H1 (cell line): ENCODE data around the gene CHRNA4. TPM values are rescaled to one million over a fixed set of nuclear protein-coding genes. Genes with fewer than 3 reads are reported as not detected.

Experiments used
- CTCF ChIA-PET: fragments of 300-600 bp; sonication (Branson Sonifier 250); formaldehyde crosslinking; loops from one replicate; lab custom pipeline; 2021; ENCODE audit not compliant: partially characterized antibody; lab: Charles Lee
- POLR2A ChIA-PET: fragments of 300-600 bp; sonication (Branson Sonifier 250); formaldehyde crosslinking; loops from one replicate; lab custom pipeline; 2021; ENCODE audit warnings: inconsistent platforms; ENCODE audit not compliant: partially characterized antibody; lab: Charles Lee
- DNase-seq, 2 experiments: peaks; one replicate each; pipeline versions ENCODE4 v3.0.0 to v3.0.0-alpha.2; 2010 to 2022; ENCODE audit warnings: low spot score in 2 of 2, low read depth in 1 of 2, mixed read lengths in 1 of 2
- FAIRE-seq: peaks from 2 replicates; lab custom pipeline; 2011; peaks lifted over from hg19 to GRCh38; lab: Jason Lieb, UNC
- H2AFZ ChIP-seq: 2 replicates; pipeline ENCODE4 v1.8.1; 2012; ENCODE audit warnings: low read length, inconsistent platforms
- H2AK5ac ChIP-seq: 2 replicates; pipeline ENCODE4 v1.6.1; 2013; ENCODE audit warnings: low read depth, low read length
- H2BK120ac ChIP-seq: replicated peaks from 2 replicates; pipeline ENCODE3; 2013; ENCODE audit warnings: low read depth, low read length, inconsistent platforms
- H2BK12ac ChIP-seq: 2 replicates; pipeline ENCODE4 v1.6.1; 2013; ENCODE audit warnings: low read depth, low read length
- H2BK15ac ChIP-seq: 2 replicates; pipeline ENCODE4 v1.6.1; 2013; ENCODE audit warnings: low read length
- H2BK20ac ChIP-seq: 2 replicates; pipeline ENCODE4 v1.6.1; 2013; ENCODE audit warnings: low read length
- H2BK5ac ChIP-seq: 2 replicates; pipeline ENCODE4 v1.6.1; 2013; ENCODE audit warnings: low read depth, low read length
- H3K14ac ChIP-seq: 2 replicates; pipeline ENCODE4 v1.6.1; 2013; ENCODE audit warnings: inconsistent platforms; ENCODE audit not compliant: insufficient read length
- H3K18ac ChIP-seq: 2 replicates; pipeline ENCODE4 v1.6.1; 2013; ENCODE audit warnings: low read length; ENCODE audit errors: extremely low read depth
- H3K23ac ChIP-seq: 2 replicates; pipeline ENCODE4 v1.6.1; 2013; ENCODE audit warnings: inconsistent platforms; ENCODE audit not compliant: insufficient read length
- H3K23me2 ChIP-seq: 2 replicates; pipeline ENCODE4 v1.6.1; 2013; ENCODE audit warnings: low read depth, low read length
- H3K27ac ChIP-seq: 2 replicates; pipeline ENCODE4 v1.6.1; 2011; ENCODE audit warnings: low read depth, low read length, inconsistent platforms
- H3K27me3 ChIP-seq, 4 experiments: replicated peaks in 1 of 4; 1 replicate in 1 of 4; 2 replicates in 3 of 4; pipeline versions ENCODE4 v1.6.1 to v1.8.1; 2011 to 2013; ENCODE audit warnings: low read length in 3 of 4, mild to moderate bottlenecking in 3 of 4, inconsistent platforms in 2 of 4, mixed read lengths in 2 of 4, moderate library complexity in 1 of 4; ENCODE audit not compliant: control insufficient read depth in 3 of 4, insufficient read depth in 3 of 4; ENCODE audit errors: extremely low read depth in 1 of 4
- H3K36me3 ChIP-seq, 4 experiments: 2 replicates each; pipeline versions ENCODE4 v1.6.1 to v1.8.1; 2011 to 2013; ENCODE audit warnings: mild to moderate bottlenecking in 4 of 4, low read length in 3 of 4, moderate library complexity in 2 of 4, control low read depth in 1 of 4, inconsistent platforms in 1 of 4; ENCODE audit not compliant: insufficient read depth in 4 of 4, control insufficient read depth in 2 of 4
- H3K4ac ChIP-seq: replicated peaks from 2 replicates; pipeline ENCODE3; 2013; ENCODE audit warnings: low read length, low read depth, mixed read lengths, inconsistent platforms; ENCODE audit not compliant: insufficient read length
- H3K4me1 ChIP-seq, 4 experiments: replicated peaks in 1 of 4; 1 replicate in 1 of 4; 2 replicates in 3 of 4; pipeline versions ENCODE4 v1.6.1 to v1.8.1; 2011 to 2013; ENCODE audit warnings: low read length in 3 of 4, inconsistent platforms in 2 of 4, mixed read lengths in 1 of 4; ENCODE audit not compliant: insufficient read depth in 4 of 4, control insufficient read depth in 3 of 4
- H3K4me2 ChIP-seq, 2 experiments: 2 replicates each; pipeline versions ENCODE4 v1.6.1 to v1.8.1; 2011 to 2013; ENCODE audit warnings: low read depth in 2 of 2, low read length in 2 of 2, control low read depth in 1 of 2, inconsistent platforms in 1 of 2, mild to moderate bottlenecking in 1 of 2; ENCODE audit not compliant: insufficient read depth in 1 of 2
- H3K4me3 ChIP-seq, 4 experiments: fragments of 200-600, 300-600 bp in 1 of 4; sonication (generic), shearing (Covaris generic), sonication (Bioruptor Twin) in 1 of 4; 2 replicates each; pipeline versions ENCODE4 v1.5.1 to v1.8.1; 2011 to 2016; ENCODE audit warnings: low read length in 4 of 4, low read depth in 3 of 4, control low read depth in 2 of 4, inconsistent platforms in 2 of 4, mild to moderate bottlenecking in 2 of 4, mixed read lengths in 1 of 4, moderate library complexity in 1 of 4; ENCODE audit not compliant: insufficient read depth in 2 of 4; ENCODE audit errors: extremely low read depth in 1 of 4
- H3K56ac ChIP-seq: replicated peaks from 2 replicates; pipeline ENCODE3; 2013; ENCODE audit warnings: low read depth, mild to moderate bottlenecking, mixed read lengths, low read length, inconsistent platforms; ENCODE audit not compliant: insufficient read length
- H3K79me1 ChIP-seq: 2 replicates; pipeline ENCODE4 v1.6.1; 2013; ENCODE audit warnings: low read depth, low read length, control low read depth
- H3K79me2 ChIP-seq, 2 experiments: 2 replicates each; pipeline versions ENCODE4 v1.6.1 to v1.8.1; 2012 to 2013; ENCODE audit warnings: low read length in 2 of 2, mild to moderate bottlenecking in 2 of 2, inconsistent platforms in 1 of 2; ENCODE audit not compliant: insufficient read depth in 2 of 2, control insufficient read depth in 1 of 2
- H3K9ac ChIP-seq, 4 experiments: replicated peaks in 1 of 4; 1 replicate in 1 of 4; 2 replicates in 3 of 4; pipeline versions ENCODE4 v1.6.1 to v1.8.1; 2011 to 2013; ENCODE audit warnings: low read depth in 3 of 4, low read length in 3 of 4, control low read depth in 2 of 4, mild to moderate bottlenecking in 2 of 4, moderate library complexity in 2 of 4, inconsistent platforms in 1 of 4; ENCODE audit errors: extremely low read depth in 1 of 4
- H3K9me3 ChIP-seq, 2 experiments: 2 replicates each; pipeline versions ENCODE4 v1.6.1 to v1.8.1; 2012 to 2013; ENCODE audit warnings: mild to moderate bottlenecking in 2 of 2, moderate library complexity in 2 of 2, control low read depth in 1 of 2, inconsistent platforms in 1 of 2, low read depth in 1 of 2, low read length in 1 of 2, mixed read lengths in 1 of 2; ENCODE audit not compliant: insufficient read depth in 2 of 2
- H4K20me1 ChIP-seq, 2 experiments: replicated peaks in 1 of 2; 2 replicates each; pipeline versions ENCODE3 to v1.8.1; 2011 to 2013; ENCODE audit warnings: inconsistent platforms in 2 of 2, low read length in 2 of 2, mild to moderate bottlenecking in 1 of 2; ENCODE audit not compliant: insufficient read depth in 2 of 2, control insufficient read depth in 1 of 2
- H4K5ac ChIP-seq: 2 replicates; pipeline ENCODE4 v1.6.1; 2013; ENCODE audit warnings: low read length, low read depth, mixed read lengths, inconsistent platforms; ENCODE audit not compliant: insufficient read length
- H4K8ac ChIP-seq: 2 replicates; pipeline ENCODE4 v1.8.0; 2013; ENCODE audit warnings: mild to moderate bottlenecking, moderate library complexity, low read length, inconsistent platforms; ENCODE audit not compliant: insufficient read depth; ENCODE audit errors: extremely low read depth
- H4K91ac ChIP-seq: replicated peaks from 2 replicates; pipeline ENCODE3; 2013; ENCODE audit warnings: low read length, mixed read lengths, inconsistent platforms; ENCODE audit not compliant: insufficient read length
- CBX8 ChIP-seq: fragments of 300-800, 300-1000 bp; sonication (generic); IDR thresholded peaks from 2 replicates; pipeline ENCODE4 v1.7.1; 2016; ENCODE audit warnings: low read depth, low read length, borderline replicate concordance
- E2F6 ChIP-seq: IDR thresholded peaks from 2 replicates; pipeline ENCODE4 v1.6.1; 2012; ENCODE audit warnings: inconsistent platforms
- HDAC6 ChIP-seq: IDR thresholded peaks from one replicate; pipeline ENCODE4 v1.7.1; 2012; ENCODE audit warnings: low read depth, mild to moderate bottlenecking, inconsistent platforms, low read length, moderate library complexity
- SAP30 ChIP-seq: fragments of 300-600 bp; sonication (generic); IDR thresholded peaks from 2 replicates; pipeline ENCODE4 v1.7.1; 2012; ENCODE audit warnings: low read length, moderate library complexity, mild to moderate bottlenecking, inconsistent platforms; ENCODE audit not compliant: insufficient read depth, insufficient replicate concordance
- TAF7 ChIP-seq: optimal IDR thresholded peaks from 2 replicates; pipeline ENCODE3; 2011; ENCODE audit warnings: low read depth, mild to moderate bottlenecking, inconsistent platforms, low read length, moderate library complexity, borderline replicate concordance
- TCF12 ChIP-seq: IDR thresholded peaks from 2 replicates; pipeline ENCODE4 v1.6.1; 2011; ENCODE audit warnings: low read depth, mild to moderate bottlenecking, low read length
- WGBS, 2 experiments: shearing (Covaris generic) in 1 of 2; methylation state at CpG; one replicate each; pipeline versions ENCODE4 v1.1.6 to v1.1.7; 2013 to 2015; ENCODE audit warnings: low lambda C conversion rate in 2 of 2, mixed read lengths in 2 of 2, inconsistent platforms in 1 of 2, low coverage in 1 of 2, missing lambda C conversion rate in 1 of 2; ENCODE audit not compliant: insufficient replicate concordance in 2 of 2, insufficient coverage in 1 of 2, insufficient read length in 1 of 2; ENCODE audit errors: extremely low coverage in 1 of 2, missing lambda C conversion rate in 1 of 2; 5-methylcytosine and 5-hydroxymethylcytosine counted together
- polyA plus RNA-seq, 7 experiments: library from polyadenylated mRNA; depleted of rRNA in 3 of 7; stranded (reverse) in 5 of 7; unstranded in 2 of 7; fragments of >200 nt in 5 of 7; fragments of 200-250 nt in 2 of 7; gene quantifications; 1 replicate in 5 of 7; 2 replicates in 1 of 7; 4 replicates in 1 of 7; pipeline versions ENCODE4 v1.2.1 to v1.2.3, GENCODE V29; 2011 to 2013; ENCODE audit warnings: missing spikeins in 2 of 7, mixed read lengths in 2 of 7
- total RNA-seq: library from RNA; stranded (reverse); fragmentation: NEBNext Ultra II Directional; extraction: Animal tissue kit (Norgen Biotek cat#: 25700); gene quantifications from 2 replicates; pipeline ENCODE4 v1.2.1, GENCODE V29; 2021

CHRNA4 gene
- total and polyA plus RNA-seq, 2 of the 8 experiments (the other 6 are each of a cell fraction or from before 2014, with no cell fraction given), result 4.3 to 5.7 TPM

GRCh38 chr20:63314015-63314471 lies 47.1 kb downstream of the CHRNA4 start:
- no peak overlapping the region for H3K4me3 ChIP-seq
- no peak overlapping the region for H3K23ac ChIP-seq
- H4K91ac ChIP-seq, result no peak overlapping the region
- no peak overlapping the region for H4K8ac ChIP-seq
- no peaks in the 10 kb centered on the region for H3K9me3 ChIP-seq
- no peak overlapping the region for H2BK15ac ChIP-seq
- no peak overlapping the region for H3K27ac ChIP-seq
- H3K36me3 ChIP-seq, result no peaks in the 10 kb centered on the region; a peak in 1 of 8 replicates
- no peaks in the 10 kb centered on the region for H3K79me2 ChIP-seq
- POLR2A ChIA-PET, result interaction anchor here (0.7 kb wide), 1 partner anchor 151 kb away, joined by 3 read pairs; no protein-coding TSS in a partner anchor
- H2BK20ac ChIP-seq, result no peak overlapping the region
- H3K4me1 ChIP-seq, result no peaks in the 10 kb centered on the region; a peak in 2 of 7 replicates
- DNase-seq (no peak), FAIRE-seq (no peak)
- H3K4me2 ChIP-seq, result no peak overlapping the region
- H4K20me1 ChIP-seq, result no peaks in the 10 kb centered on the region
- no peak overlapping the region for H2AK5ac ChIP-seq
- H3K23me2 ChIP-seq, result no peaks in the 10 kb centered on the region
- no peak overlapping the region for H2BK120ac ChIP-seq
- no peak overlapping the region for H4K5ac ChIP-seq
- CTCF ChIA-PET, result interaction anchor here (0.8 to 2.2 kb wide), 6 partner anchors 16 to 86 kb away, joined by 3 to 24 read pairs (median 4); no protein-coding TSS in a partner anchor
- H3K14ac ChIP-seq, result no peak overlapping the region
- H3K9ac ChIP-seq, result no peak overlapping the region
- H3K27me3 ChIP-seq, result no peaks in the 10 kb centered on the region
- H3K18ac ChIP-seq, result no peak overlapping the region
- no peak overlapping the region for H2BK5ac ChIP-seq
- H2AFZ ChIP-seq, result no peak overlapping the region
- no peak overlapping the region for H3K4ac ChIP-seq
- no peaks in the 10 kb centered on the region for H3K79me1 ChIP-seq
- H3K56ac ChIP-seq, result no peak overlapping the region
- peak overlapping the region; percentile 50; the same call in 1 of the 2 replicates for H2BK12ac ChIP-seq
- 92% methylated on average over 9 of the region's 9 CpGs; no CpG with 5 or more reads in 1 of the 2 experiments for WGBS, 2 experiments
- no peak for TF ChIP-seq TCF12
- no peak for TF ChIP-seq HDAC6
- no peak for TF ChIP-seq E2F6
- no peak for TF ChIP-seq TAF7
- TF ChIP-seq SAP30, result no peak
- no peak for TF ChIP-seq CBX8
